ENCODE results near the gene BTBD17.

Gene BTBD17

GRCh38 chr17:74324521-74324920 is 37.1 kb downstream of the BTBD17 start:
- H3K4me3 ChIP-seq (ENCODE audit: low read depth, low read length) = no peak overlapping the region
- DNase-seq (ENCODE audit: low read depth) = no peak
- no peak for TF ChIP-seq CTCF (IDR thresholded peaks at IDR 0.05; ENCODE audit: low read depth, low read length)
- no peak for TF ChIP-seq POLR2A (IDR thresholded peaks at IDR 0.05; ENCODE audit: extremely low read depth, insufficient read length)
- TF ChIP-seq MYC (IDR thresholded peaks at IDR 0.05; ENCODE audit: low read depth, low read length) = no peak
- TF ChIP-seq MAX (IDR thresholded peaks at IDR 0.05; ENCODE audit: low read depth, low read length) = no peak

- H3K4me3 ChIP-seq (ENCODE audit: low read depth, low read length) = no peak overlapping the region
- no peak for TF ChIP-seq CTCF (IDR thresholded peaks at IDR 0.05; ENCODE audit: low read depth, low read length)
- TF ChIP-seq MYC (IDR thresholded peaks at IDR 0.05; ENCODE audit: low read depth, low read length) = no peak
- DNase-seq (ENCODE audit: low read depth) = no peak
Measured at GRCh38 chr17:74318391-74318790, 43.3 kb downstream of the BTBD17 start.

- no peak for DNase-seq (ENCODE audit: low read depth)
Measured at GRCh38 chr17:74317071-74317470, 44.6 kb downstream of the BTBD17 start.

GRCh38 chr17:74316220-74316619 is 45.4 kb downstream of the BTBD17 start:
- no peak overlapping the region for H3K4me3 ChIP-seq (ENCODE audit: low read depth, low read length)
- TF ChIP-seq MYC (IDR thresholded peaks at IDR 0.05; ENCODE audit: low read depth, low read length) (no peak), CTCF (IDR thresholded peaks at IDR 0.05; ENCODE audit: low read depth, low read length) (no peak), POLR2A (IDR thresholded peaks at IDR 0.05; ENCODE audit: extremely low read depth, insufficient read length) (no peak), MAX (IDR thresholded peaks at IDR 0.05; ENCODE audit: low read depth, low read length) (no peak)
- DNase-seq (ENCODE audit: low read depth) = no peak

More at GRCh38 chr17:74317071-74317470, 44.6 kb downstream of the BTBD17 start:
- TF ChIP-seq CTCF (IDR thresholded peaks at IDR 0.05; ENCODE audit: low read depth, low read length) (no peak), POLR2A (IDR thresholded peaks at IDR 0.05; ENCODE audit: extremely low read depth, insufficient read length) (no peak)
- no peak overlapping the region for H3K4me3 ChIP-seq (ENCODE audit: low read depth, low read length)

- no peak overlapping the region for H3K4me3 ChIP-seq (ENCODE audit: low read depth, low read length)
- TF ChIP-seq MAX (IDR thresholded peaks at IDR 0.05; ENCODE audit: low read depth, low read length) (no peak), CTCF (IDR thresholded peaks at IDR 0.05; ENCODE audit: low read depth, low read length) (no peak)
- no peak for DNase-seq (ENCODE audit: low read depth)
Measured at GRCh38 chr17:74314877-74315276, 46.8 kb downstream of the BTBD17 start.

- TF ChIP-seq MAX (IDR thresholded peaks at IDR 0.05; ENCODE audit: low read depth, low read length) (no peak), POLR2A (IDR thresholded peaks at IDR 0.05; ENCODE audit: extremely low read depth, insufficient read length) (no peak), CTCF (IDR thresholded peaks at IDR 0.05; ENCODE audit: low read depth, low read length) (no peak), MYC (IDR thresholded peaks at IDR 0.05; ENCODE audit: low read depth, low read length) (no peak)
- DNase-seq (ENCODE audit: low read depth) = no peak
- H3K4me3 ChIP-seq (ENCODE audit: low read depth, low read length) = no peak overlapping the region
Measured at GRCh38 chr17:74309902-74310301, 51.8 kb downstream of the BTBD17 start.

Measured in NB4 (cell line).